ENCODE results near the gene HDC. TPM values are rescaled to one million over a fixed set of nuclear protein-coding genes. Genes with fewer than 3 reads are reported as not detected.

The HDC gene
- total RNA-seq, 1 experiment from 2014 or later: not detected

GRCh38 chr15:50227076-50227475 lies 38.5 kb downstream of the HDC start:
- intact Hi-C loops (cut with micrococcal nuclease; ENCODE audit: unreplicated experiment): no loop called here
- no peaks in the 10 kb centered on the region for H3K27me3 ChIP-seq (replicated peaks; ENCODE audit: insufficient read depth, low read depth, low read length, poor library complexity)
- POLR2A ChIA-PET (ENCODE audit: low non-redundant PET): no interaction called here
- DNase-seq (ENCODE audit: low spot score): no peak
- H3K27ac ChIP-seq (ENCODE audit: low read depth, low read length, poor library complexity, severe bottlenecking): no peak overlapping the region
- no peak overlapping the region for H3K4me3 ChIP-seq (ENCODE audit: low read depth, low read length, poor library complexity, severe bottlenecking)
- no peaks in the 10 kb centered on the region for H3K4me1 ChIP-seq (ENCODE audit: insufficient read depth, low read length, poor library complexity, severe bottlenecking)
- TF ChIP-seq CTCF (conservative IDR thresholded peaks at IDR 0.05; ENCODE audit: low read depth, low read length) (no peak), EZH2 (IDR thresholded peaks at IDR 0.05; ENCODE audit: borderline replicate concordance, low read depth, low read length, poor library complexity, severe bottlenecking) (no peak)
- no TSS peak for BruUV-seq (replicated peaks)
- CTCF ChIA-PET: no interaction called here
- no peaks in the 10 kb centered on the region for H3K9me3 ChIP-seq (ENCODE audit: low read depth, low read length, poor library complexity, severe bottlenecking)
- no peaks in the 10 kb centered on the region for H3K36me3 ChIP-seq (ENCODE audit: insufficient read depth, low read length, poor library complexity, severe bottlenecking)

GRCh38 chr15:50225938-50226337 lies 39.6 kb downstream of the HDC start:
- intact Hi-C loops (cut with micrococcal nuclease; ENCODE audit: unreplicated experiment): no loop called here
- Histone ChIP-seq H3K27ac (ENCODE audit: low read depth, low read length, poor library complexity, severe bottlenecking) (no peak overlapping the region), H3K4me1 (ENCODE audit: insufficient read depth, low read length, poor library complexity, severe bottlenecking) (no peaks in the 10 kb centered on the region), H3K9me3 (ENCODE audit: low read depth, low read length, poor library complexity, severe bottlenecking) (no peaks in the 10 kb centered on the region), H3K27me3 (replicated peaks; ENCODE audit: insufficient read depth, low read depth, low read length, poor library complexity) (no peaks in the 10 kb centered on the region), H3K36me3 (ENCODE audit: insufficient read depth, low read length, poor library complexity, severe bottlenecking) (no peaks in the 10 kb centered on the region), H3K4me3 (ENCODE audit: low read depth, low read length, poor library complexity, severe bottlenecking) (no peak overlapping the region)
- BruUV-seq (replicated peaks): no TSS peak
- ChIA-PET CTCF (no interaction called here), POLR2A (ENCODE audit: low non-redundant PET) (no interaction called here)
- TF ChIP-seq EZH2 (IDR thresholded peaks at IDR 0.05; ENCODE audit: borderline replicate concordance, low read depth, low read length, poor library complexity, severe bottlenecking) (no peak), CTCF (conservative IDR thresholded peaks at IDR 0.05; ENCODE audit: low read depth, low read length) (no peak)
- DNase-seq (ENCODE audit: low spot score): no peak

- TF ChIP-seq CTCF (conservative IDR thresholded peaks at IDR 0.05; ENCODE audit: low read depth, low read length) (no peak), EZH2 (IDR thresholded peaks at IDR 0.05; ENCODE audit: borderline replicate concordance, low read depth, low read length, poor library complexity, severe bottlenecking) (no peak)
- no peaks in the 10 kb centered on the region for H3K4me1 ChIP-seq (ENCODE audit: insufficient read depth, low read length, poor library complexity, severe bottlenecking)
- no peaks in the 10 kb centered on the region for H3K27me3 ChIP-seq (replicated peaks; ENCODE audit: insufficient read depth, low read depth, low read length, poor library complexity)
- H3K27ac ChIP-seq (ENCODE audit: low read depth, low read length, poor library complexity, severe bottlenecking): no peak overlapping the region
- H3K4me3 ChIP-seq (ENCODE audit: low read depth, low read length, poor library complexity, severe bottlenecking): no peak overlapping the region
- intact Hi-C loops (cut with micrococcal nuclease; ENCODE audit: unreplicated experiment): no loop called here
- ChIA-PET CTCF (no interaction called here), POLR2A (ENCODE audit: low non-redundant PET) (no interaction called here)
- H3K9me3 ChIP-seq (ENCODE audit: low read depth, low read length, poor library complexity, severe bottlenecking): no peaks in the 10 kb centered on the region
- no TSS peak for BruUV-seq (replicated peaks)
- no peak for DNase-seq (ENCODE audit: low spot score)
- H3K36me3 ChIP-seq (ENCODE audit: insufficient read depth, low read length, poor library complexity, severe bottlenecking): no peaks in the 10 kb centered on the region
Observed at GRCh38 chr15:50225057-50225456, 40.5 kb downstream of the HDC start.
